CMK (cell line): Measurements from ENCODE around the gene EDAR.

Experiments used
- DNase-seq: peaks from one replicate; pipeline ENCODE4 v3.0.0-alpha.2; 2010; ENCODE audit warnings: low read depth

EDAR gene

GRCh38 chr2:108967757-108968156, 21.3 kb downstream of the EDAR start:
- DNase-seq = no peak

GRCh38 chr2:108965540-108966289, 23.3 kb downstream of the EDAR start:
- DNase-seq = no peak

- no peak for DNase-seq
These were observed 26.0 kb downstream of the EDAR start for GRCh38 chr2:108963057-108963456.

- DNase-seq = no peak
These were observed 27.2 kb downstream of the EDAR start for GRCh38 chr2:108961796-108962195.

- no peak for DNase-seq
These were observed 29.0 kb downstream of the EDAR start for GRCh38 chr2:108960006-108960405.

GRCh38 chr2:108959401-108959800, 29.6 kb downstream of the EDAR start:
- no peak for DNase-seq

- no peak for DNase-seq
These were observed 30.2 kb downstream of the EDAR start for GRCh38 chr2:108958632-108959341.

GRCh38 chr2:108958002-108958401, 31.0 kb downstream of the EDAR start:
- DNase-seq = no peak

GRCh38 chr2:108956375-108956774, 32.6 kb downstream of the EDAR start:
- DNase-seq = no peak

GRCh38 chr2:108950369-108951135, 38.5 kb downstream of the EDAR start:
- no peak for DNase-seq

- DNase-seq = no peak
These were observed 39.4 kb downstream of the EDAR start for GRCh38 chr2:108949316-108950239.

GRCh38 chr2:108947271-108947907, 41.6 kb downstream of the EDAR start:
- DNase-seq = no peak

GRCh38 chr2:108946442-108946841, 42.6 kb downstream of the EDAR start:
- no peak for DNase-seq

- DNase-seq = no peak
These were observed 43.1 kb downstream of the EDAR start for GRCh38 chr2:108945969-108946368.

GRCh38 chr2:108944601-108945331, 44.3 kb downstream of the EDAR start:
- DNase-seq = no peak

GRCh38 chr2:108943751-108944150, 45.3 kb downstream of the EDAR start:
- no peak for DNase-seq

GRCh38 chr2:108942888-108943287, 46.1 kb downstream of the EDAR start:
- no peak for DNase-seq

- DNase-seq = no peak
These were observed 46.7 kb downstream of the EDAR start for GRCh38 chr2:108942231-108942825.

- DNase-seq = no peak
These were observed 47.3 kb downstream of the EDAR start for GRCh38 chr2:108941767-108942166.

GRCh38 chr2:108941161-108941665, 47.8 kb downstream of the EDAR start:
- no peak for DNase-seq
